PC-3 (cell line): ENCODE data around the gene KANSL2.

Experiments
- EZH2phosphoT487 ChIP-seq: fragments of 300-600 bp; sonication (generic); IDR thresholded peaks from 2 replicates; pipeline ENCODE4 v1.6.1; 2018; ENCODE audit warnings: mild to moderate bottlenecking, antibody characterized with exemption, low read length, borderline replicate concordance
- TF ChIP-seq, protein P1 (sequence below): fragments of 300-600 bp; sonication (generic); conservative IDR thresholded peaks from 2 replicates; pipeline ENCODE4 v1.5.1; 2017; ENCODE audit warnings: antibody characterized with exemption, low read depth, mild to moderate bottlenecking, low read length

DNA sequence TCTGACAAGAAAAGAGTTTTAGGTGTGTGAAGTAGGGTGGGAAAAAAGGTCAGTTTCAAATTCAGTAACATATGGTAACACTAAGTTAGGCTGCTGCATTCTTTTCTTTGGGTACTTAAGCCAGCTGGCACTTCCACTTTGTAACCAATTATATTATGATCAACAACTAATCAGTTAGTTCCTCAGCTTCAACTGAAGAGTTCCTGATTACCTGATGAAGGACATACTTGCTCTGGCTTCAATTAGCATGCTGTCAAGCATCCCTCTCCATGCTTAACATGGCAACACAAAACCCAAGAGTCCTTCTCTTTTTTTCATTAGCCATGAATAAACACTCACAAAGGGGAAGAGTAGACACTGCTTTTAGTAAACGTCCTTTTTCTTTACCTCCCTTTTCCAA is 6.8 kb upstream of the KANSL2 start:
- TF ChIP-seq EZH2phosphoT487 = no peak
- TF ChIP-seq, protein P1, sequence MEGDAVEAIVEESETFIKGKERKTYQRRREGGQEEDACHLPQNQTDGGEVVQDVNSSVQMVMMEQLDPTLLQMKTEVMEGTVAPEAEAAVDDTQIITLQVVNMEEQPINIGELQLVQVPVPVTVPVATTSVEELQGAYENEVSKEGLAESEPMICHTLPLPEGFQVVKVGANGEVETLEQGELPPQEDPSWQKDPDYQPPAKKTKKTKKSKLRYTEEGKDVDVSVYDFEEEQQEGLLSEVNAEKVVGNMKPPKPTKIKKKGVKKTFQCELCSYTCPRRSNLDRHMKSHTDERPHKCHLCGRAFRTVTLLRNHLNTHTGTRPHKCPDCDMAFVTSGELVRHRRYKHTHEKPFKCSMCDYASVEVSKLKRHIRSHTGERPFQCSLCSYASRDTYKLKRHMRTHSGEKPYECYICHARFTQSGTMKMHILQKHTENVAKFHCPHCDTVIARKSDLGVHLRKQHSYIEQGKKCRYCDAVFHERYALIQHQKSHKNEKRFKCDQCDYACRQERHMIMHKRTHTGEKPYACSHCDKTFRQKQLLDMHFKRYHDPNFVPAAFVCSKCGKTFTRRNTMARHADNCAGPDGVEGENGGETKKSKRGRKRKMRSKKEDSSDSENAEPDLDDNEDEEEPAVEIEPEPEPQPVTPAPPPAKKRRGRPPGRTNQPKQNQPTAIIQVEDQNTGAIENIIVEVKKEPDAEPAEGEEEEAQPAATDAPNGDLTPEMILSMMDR = no peak
